Trophoblast cell (in vitro differentiated cells and primary cell): ENCODE data around the gene DISC1.

Source experiments
- DNase-seq, 2 donors: peaks; one replicate each; pipeline ENCODE4 v3.0.0-alpha.2; 2016
- H2AFZ ChIP-seq: 2 replicates; pipeline ENCODE4 v1.6.1; 2013; ENCODE audit warnings: low read length, moderate library complexity, mild to moderate bottlenecking; ENCODE audit not compliant: insufficient read depth, poor library complexity
- H2AK5ac ChIP-seq: 2 replicates; pipeline ENCODE4 v1.6.1; 2013; ENCODE audit warnings: mild to moderate bottlenecking, low read length
- H2BK120ac ChIP-seq: 2 replicates; pipeline ENCODE4 v1.6.1; 2013; ENCODE audit warnings: low read length, mild to moderate bottlenecking, moderate library complexity; ENCODE audit not compliant: insufficient read depth, poor library complexity
- H2BK12ac ChIP-seq: 2 replicates; pipeline ENCODE4 v1.6.1; 2013; ENCODE audit warnings: mild to moderate bottlenecking, low read length, moderate library complexity
- H2BK5ac ChIP-seq: 2 replicates; pipeline ENCODE4 v1.6.1; 2013; ENCODE audit warnings: low read length, low read depth, moderate library complexity, mild to moderate bottlenecking; ENCODE audit not compliant: poor library complexity
- H3K14ac ChIP-seq: 2 replicates; pipeline ENCODE4 v1.6.1; 2013; ENCODE audit warnings: mild to moderate bottlenecking, low read length
- H3K18ac ChIP-seq: 2 replicates; pipeline ENCODE4 v1.6.1; 2013; ENCODE audit warnings: mild to moderate bottlenecking, low read length
- H3K23ac ChIP-seq: 2 replicates; pipeline ENCODE4 v1.6.1; 2013; ENCODE audit warnings: low read length
- H3K27ac ChIP-seq: 2 replicates; pipeline ENCODE4 v1.5.1; 2013; ENCODE audit warnings: low read depth, mild to moderate bottlenecking, inconsistent platforms, low read length, moderate library complexity
- H3K27me3 ChIP-seq: 2 replicates; pipeline ENCODE4 v1.6.1; 2013; ENCODE audit warnings: inconsistent platforms, mild to moderate bottlenecking, low read length, moderate library complexity; ENCODE audit not compliant: insufficient read depth
- H3K36me3 ChIP-seq, 2 experiments: 1 replicate in 1 of 2; 2 replicates in 1 of 2; pipeline ENCODE4 v1.6.1; 2013; ENCODE audit warnings: low read length in 2 of 2, mild to moderate bottlenecking in 2 of 2, moderate library complexity in 1 of 2; ENCODE audit not compliant: insufficient read depth in 2 of 2, control insufficient read depth in 1 of 2
- H3K4ac ChIP-seq: 2 replicates; pipeline ENCODE4 v1.6.1; 2013; ENCODE audit warnings: low read depth, mild to moderate bottlenecking, low read length, moderate library complexity
- H3K4me1 ChIP-seq, 2 experiments: 1 replicate in 1 of 2; 2 replicates in 1 of 2; pipeline ENCODE4 v1.6.1; 2013; ENCODE audit warnings: low read length in 2 of 2, mild to moderate bottlenecking in 2 of 2, moderate library complexity in 1 of 2; ENCODE audit not compliant: insufficient read depth in 2 of 2, control insufficient read depth in 1 of 2
- H3K4me2 ChIP-seq: 2 replicates; pipeline ENCODE4 v1.6.1; 2013; ENCODE audit warnings: inconsistent platforms, mild to moderate bottlenecking, low read length, moderate library complexity
- H3K4me3 ChIP-seq: 2 replicates; pipeline ENCODE4 v1.5.1; 2013; ENCODE audit warnings: mild to moderate bottlenecking, low read depth, low read length, inconsistent platforms
- H3K79me1 ChIP-seq: one replicate; pipeline ENCODE4 v1.6.1; 2013; ENCODE audit warnings: low read length
- H3K79me2 ChIP-seq: 2 replicates; pipeline ENCODE4 v1.6.1; 2013; ENCODE audit warnings: low read length, mild to moderate bottlenecking; ENCODE audit not compliant: control insufficient read depth, insufficient read depth, poor library complexity
- H3K9ac ChIP-seq: 2 replicates; pipeline ENCODE4 v1.6.1; 2013; ENCODE audit warnings: mild to moderate bottlenecking, low read length
- H3K9me3 ChIP-seq: 2 replicates; pipeline ENCODE4 v1.6.1; 2013; ENCODE audit warnings: low read depth, mild to moderate bottlenecking, control low read depth, inconsistent platforms, low read length; ENCODE audit not compliant: insufficient read depth
- H4K12ac ChIP-seq: 2 replicates; pipeline ENCODE4 v1.6.1; 2013; ENCODE audit warnings: low read depth, mild to moderate bottlenecking, low read length, moderate library complexity
- H4K8ac ChIP-seq: 2 replicates; pipeline ENCODE4 v1.6.1; 2013; ENCODE audit warnings: low read depth, mild to moderate bottlenecking, low read length, moderate library complexity
- H4K91ac ChIP-seq: one replicate; pipeline ENCODE4 v1.6.1; 2013; ENCODE audit warnings: low read depth, mild to moderate bottlenecking, low read length, moderate library complexity
- WGBS: extraction: QIAGEN DNeasy Blood & Tissue Kit; methylation state at CpG from one replicate; pipeline ENCODE4 v1.1.7; 2013; ENCODE audit warnings: missing lambda C conversion rate; ENCODE audit not compliant: insufficient read length, insufficient coverage; ENCODE audit errors: extremely low coverage; 5-methylcytosine and 5-hydroxymethylcytosine counted together

The DISC1 gene

GRCh38 chr1:231594749-231595148 is 31.8 kb upstream of the DISC1 start:
- Histone ChIP-seq H3K4ac (no peak overlapping the region), H2BK12ac (no peak overlapping the region), H3K79me1 (no peaks in the 10 kb centered on the region), H4K91ac (no peak overlapping the region), H3K27ac (no peak overlapping the region), H2AK5ac (no peak overlapping the region), H3K36me3 (no peaks in the 10 kb centered on the region), H4K8ac (no peak overlapping the region), H3K4me1 (peaks cover 0 to 4% of the 10 kb centered on the region in 2 experiments), H3K9me3 (peaks cover 1% of the 10 kb centered on the region), H2BK5ac (no peak overlapping the region), H4K12ac (no peak overlapping the region), H2BK120ac (no peak overlapping the region), H3K4me2 (no peak overlapping the region), H3K27me3 (no peaks in the 10 kb centered on the region), H2AFZ (no peak overlapping the region), H3K79me2 (no peaks in the 10 kb centered on the region), H3K23ac (no peak overlapping the region), H3K4me3 (no peak overlapping the region), H3K9ac (no peak overlapping the region), H3K14ac (no peak overlapping the region), H3K18ac (no peak overlapping the region)
- no peak for DNase-seq
- no CpG with 5 or more reads among the region's 4 CpGs for WGBS

- Histone ChIP-seq H2BK120ac (no peak overlapping the region), H3K9ac (no peak overlapping the region), H2BK12ac (no peak overlapping the region), H3K4me3 (no peak overlapping the region), H3K18ac (no peak overlapping the region), H4K8ac (peak overlapping the region; percentile 28), H3K9me3 (peaks cover 1% of the 10 kb centered on the region), H3K23ac (no peak overlapping the region), H3K4me2 (no peak overlapping the region), H2BK5ac (no peak overlapping the region), H3K4ac (no peak overlapping the region), H4K12ac (no peak overlapping the region), H2AK5ac (no peak overlapping the region), H2AFZ (no peak overlapping the region), H3K36me3 (no peaks in the 10 kb centered on the region), H3K27ac (no peak overlapping the region), H4K91ac (no peak overlapping the region), H3K79me1 (no peaks in the 10 kb centered on the region), H3K79me2 (no peaks in the 10 kb centered on the region), H3K14ac (no peak overlapping the region), H3K27me3 (no peaks in the 10 kb centered on the region), H3K4me1 (peaks cover 0 to 4% of the 10 kb centered on the region in 2 experiments)
- DNase-seq = no peak
- no CpG with 5 or more reads among the region's 5 CpGs for WGBS
These were observed 30.2 kb upstream of the DISC1 start for GRCh38 chr1:231596337-231596791.

DNA sequence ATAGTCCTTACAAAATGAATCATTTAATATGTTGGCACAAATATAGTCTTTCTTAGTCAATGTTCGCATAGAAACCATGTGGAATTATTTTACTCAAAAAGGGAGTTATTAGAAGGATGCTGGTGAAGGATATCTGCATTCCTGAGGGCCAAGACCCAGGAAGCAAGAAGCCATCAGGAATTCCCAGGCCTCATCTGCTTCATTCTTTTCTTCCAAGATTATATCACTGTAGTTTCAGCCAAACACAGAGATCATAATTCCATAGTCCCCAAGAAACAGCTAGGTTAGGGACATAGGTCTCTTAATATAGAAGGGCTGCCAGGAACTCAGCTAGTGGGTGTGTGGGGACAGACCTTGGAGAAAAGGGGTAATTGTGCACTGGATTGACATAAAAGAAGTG is 28.6 kb upstream of the DISC1 start:
- no peak overlapping the region for H2AK5ac ChIP-seq
- H3K4me3 ChIP-seq = no peak overlapping the region
- H3K18ac ChIP-seq = no peak overlapping the region
- peaks cover 0 to 4% of the 10 kb centered on the region in 2 experiments for H3K4me1 ChIP-seq
- no peak overlapping the region for H2BK12ac ChIP-seq
- no peaks in the 10 kb centered on the region for H3K27me3 ChIP-seq
- H3K9ac ChIP-seq = no peak overlapping the region
- no CpG with 5 or more reads among the region's 1 CpG for WGBS
- H3K4me2 ChIP-seq = no peak overlapping the region
- H3K27ac ChIP-seq = no peak overlapping the region
- no peak overlapping the region for H4K8ac ChIP-seq
- no peaks in the 10 kb centered on the region for H3K36me3 ChIP-seq
- H2BK5ac ChIP-seq = no peak overlapping the region
- no peaks in the 10 kb centered on the region for H3K79me2 ChIP-seq
- H2BK120ac ChIP-seq = no peak overlapping the region
- H3K23ac ChIP-seq = no peak overlapping the region
- peaks cover 1% of the 10 kb centered on the region for H3K9me3 ChIP-seq
- no peak overlapping the region for H3K14ac ChIP-seq
- DNase-seq = no peak
- no peak overlapping the region for H4K91ac ChIP-seq
- H4K12ac ChIP-seq = no peak overlapping the region
- no peak overlapping the region for H3K4ac ChIP-seq
- H3K79me1 ChIP-seq = no peaks in the 10 kb centered on the region
- no peak overlapping the region for H2AFZ ChIP-seq

DNA sequence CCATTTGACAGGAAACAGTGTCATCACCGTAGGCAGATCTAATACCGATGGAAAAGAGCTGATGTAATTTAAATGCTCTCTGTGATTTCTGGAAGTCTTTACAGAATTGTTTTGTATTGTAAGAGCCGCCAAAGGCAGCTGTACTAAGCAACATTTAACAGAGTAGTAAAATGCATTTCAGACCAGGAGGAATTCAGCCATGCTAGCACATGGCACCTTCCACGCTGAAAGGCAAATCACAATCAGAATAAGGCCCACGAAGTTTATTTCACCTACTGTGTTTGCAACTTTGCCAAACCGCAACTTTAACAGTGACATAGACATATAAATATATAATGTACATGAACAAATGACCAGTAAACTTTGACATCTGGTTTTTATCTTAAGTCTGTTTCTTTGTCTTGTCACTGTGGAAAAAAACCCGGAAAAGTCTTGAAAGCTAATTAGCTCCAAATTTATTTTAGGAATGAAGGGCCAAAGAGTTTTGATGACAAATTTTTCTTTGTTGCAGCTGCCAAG is 26.1 kb upstream of the DISC1 start:
- Histone ChIP-seq H2AFZ (no peak overlapping the region), H3K79me2 (no peaks in the 10 kb centered on the region), H4K12ac (no peak overlapping the region), H3K23ac (no peak overlapping the region), H3K27ac (no peak overlapping the region), H3K4ac (no peak overlapping the region), H4K8ac (no peak overlapping the region), H3K4me3 (no peak overlapping the region), H4K91ac (no peak overlapping the region), H3K14ac (no peak overlapping the region), H3K9me3 (peaks cover 1% of the 10 kb centered on the region), H3K4me2 (no peak overlapping the region), H3K27me3 (no peaks in the 10 kb centered on the region), H2BK12ac (no peak overlapping the region), H2BK120ac (no peak overlapping the region), H2AK5ac (no peak overlapping the region), H3K4me1 (peaks cover 3 to 4% of the 10 kb centered on the region in 2 experiments), H3K79me1 (no peaks in the 10 kb centered on the region), H3K18ac (no peak overlapping the region), H3K9ac (no peak overlapping the region), H2BK5ac (no peak overlapping the region), H3K36me3 (no peaks in the 10 kb centered on the region)
- WGBS = no CpG with 5 or more reads among the region's 7 CpGs
- DNase-seq = no peak
